Activated CD4-positive, alpha-beta memory T cell treated with anti-CD3 and anti-CD28 coated beads for 36 hours (primary cell): ENCODE results near the gene CPXM1. TPM values are rescaled to one million over a fixed set of nuclear protein-coding genes. Genes with fewer than 3 reads are reported as not detected.

Experiments
- total RNA-seq, 2 experiments: library from RNA; stranded (reverse); gene quantifications; one replicate each; pipeline ENCODE4 v1.2.3, GENCODE V29; 2021

Gene CPXM1
- total RNA-seq, 2 experiments from 2014 or later, result 2.3 to 2.9 TPM

Other genes with a start within 250 kb of the CPXM1 start
- gene NOP56, start 148.0 kb downstream of the CPXM1 start, total RNA-seq, result 100 to 1,000 TPM; 402 to 408 TPM
- gene IDH3B, start 136.4 kb downstream of the CPXM1 start, total RNA-seq, result 10 to 100 TPM; 95.6 to 99.1 TPM
- gene EBF4, start 107.8 kb downstream of the CPXM1 start, total RNA-seq, result 1 to 10 TPM; 5.9 to 6.6 TPM
- gene C20orf141, start 14.4 kb upstream of the CPXM1 start, total RNA-seq, result not detected
- gene TMEM239, start 15.7 kb upstream of the CPXM1 start, total RNA-seq, result not detected
- 10 to 100 TPM; 37.0 to 40.0 TPM for gene PCED1A, start 40.0 kb upstream of the CPXM1 start, total RNA-seq
- gene VPS16, start 40.1 kb upstream of the CPXM1 start, total RNA-seq, result 10 to 100 TPM; 51.2 to 53.0 TPM
- 10 to 100 TPM; 61.1 to 62.8 TPM for gene PTPRA, start 72.9 kb upstream of the CPXM1 start, total RNA-seq
- 10 to 100 TPM; 17.3 to 24.0 TPM for gene GNRH2, start 243.0 kb upstream of the CPXM1 start, total RNA-seq
- 100 to 1,000 TPM; 155 to 158 TPM for gene MRPS26, start 245.4 kb upstream of the CPXM1 start, total RNA-seq